Mucosa of descending colon (tissue), 3 donors: ENCODE data around the gene PHTF2. TPM values are rescaled to one million over a fixed set of nuclear protein-coding genes. Genes with fewer than 3 reads are reported as not detected.

ENCODE experiments used
- ATAC-seq: fragments of 200-7000 bp; cut with Tn5 transposase; one replicate; pipeline ENCODE4 v1.9.1; 2020; ENCODE audit warnings: mild to moderate bottlenecking, moderate library complexity
- DNase-seq, 3 donors: peaks; one replicate each; pipeline ENCODE4 v3.0.0-alpha.2; 2020
- H3K36me3 ChIP-seq: fragments of 200-600 bp; one replicate; pipeline ENCODE4 v1.8.0; 2021; ENCODE audit warnings: low read depth, mild to moderate bottlenecking
- H3K4me1 ChIP-seq: fragments of 200-600 bp; one replicate; pipeline ENCODE4 v1.8.0; 2021; ENCODE audit warnings: low read depth, mild to moderate bottlenecking
- H3K4me3 ChIP-seq: fragments of 200-600 bp; one replicate; pipeline ENCODE4 v1.8.0; 2021; ENCODE audit warnings: mild to moderate bottlenecking
- H3K9me3 ChIP-seq: fragments of 200-600 bp; one replicate; pipeline ENCODE4 v1.8.0; 2021; ENCODE audit warnings: mild to moderate bottlenecking
- intact Hi-C, 2 donors: fragments of 100-400 bp; cut with DNase I in 1 of 2; cut with micrococcal nuclease in 1 of 2; formaldehyde crosslinking; loops; one replicate each; pipeline versions ENCODE4 v1.11.0 to v1.11.1; 2022; cut with DNase I, micrococcal nuclease
- total RNA-seq, 3 donors: library from RNA; stranded (reverse); fragmentation: NEBNext Ultra II Directional in 2 of 3; extraction: Animal tissue kit (Norgen Biotek cat#: 25700) in 2 of 3; gene quantifications; one replicate each; pipeline versions ENCODE4 v1.2.1 to v1.2.4, GENCODE V29; 2021 to 2023
- TF ChIP-seq, protein P1 (sequence below): fragments of 200-600 bp; IDR thresholded peaks from one replicate; pipeline ENCODE4 v1.8.0; 2022; ENCODE audit warnings: antibody characterized with exemption, mild to moderate bottlenecking
- donor health status: DM: no; HTN: no; CAD: no; lungs with moderate emphysema.
- donor health status: DM: no; HTN: no; CAD: no.
- donor health status: DM: no; HTN: yes; CAD: no.

Gene PHTF2
- total RNA-seq, 3 donors from 2014 or later: 13.1 to 15.2 (median 13.7) TPM

DNA sequence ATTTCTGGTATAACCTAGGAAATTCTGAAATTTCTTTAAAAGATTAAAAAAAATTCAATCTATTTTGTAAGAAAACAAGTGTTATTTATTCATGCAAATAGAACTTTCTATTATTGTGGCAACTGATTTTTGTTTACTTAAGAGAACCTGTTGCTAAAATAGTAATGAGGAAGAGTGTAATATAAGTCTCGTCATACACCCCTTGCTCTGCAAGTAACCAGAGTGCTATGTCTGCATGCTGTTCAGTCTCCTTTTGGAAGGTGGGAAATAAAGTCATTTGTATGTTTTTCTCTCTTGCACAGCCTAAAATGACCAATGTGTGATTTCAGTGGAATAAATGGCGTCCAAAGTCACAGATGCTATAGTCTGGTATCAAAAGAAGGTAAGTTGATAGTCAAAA lies 41.3 kb downstream of the PHTF2 start:
- TF ChIP-seq, protein P1, sequence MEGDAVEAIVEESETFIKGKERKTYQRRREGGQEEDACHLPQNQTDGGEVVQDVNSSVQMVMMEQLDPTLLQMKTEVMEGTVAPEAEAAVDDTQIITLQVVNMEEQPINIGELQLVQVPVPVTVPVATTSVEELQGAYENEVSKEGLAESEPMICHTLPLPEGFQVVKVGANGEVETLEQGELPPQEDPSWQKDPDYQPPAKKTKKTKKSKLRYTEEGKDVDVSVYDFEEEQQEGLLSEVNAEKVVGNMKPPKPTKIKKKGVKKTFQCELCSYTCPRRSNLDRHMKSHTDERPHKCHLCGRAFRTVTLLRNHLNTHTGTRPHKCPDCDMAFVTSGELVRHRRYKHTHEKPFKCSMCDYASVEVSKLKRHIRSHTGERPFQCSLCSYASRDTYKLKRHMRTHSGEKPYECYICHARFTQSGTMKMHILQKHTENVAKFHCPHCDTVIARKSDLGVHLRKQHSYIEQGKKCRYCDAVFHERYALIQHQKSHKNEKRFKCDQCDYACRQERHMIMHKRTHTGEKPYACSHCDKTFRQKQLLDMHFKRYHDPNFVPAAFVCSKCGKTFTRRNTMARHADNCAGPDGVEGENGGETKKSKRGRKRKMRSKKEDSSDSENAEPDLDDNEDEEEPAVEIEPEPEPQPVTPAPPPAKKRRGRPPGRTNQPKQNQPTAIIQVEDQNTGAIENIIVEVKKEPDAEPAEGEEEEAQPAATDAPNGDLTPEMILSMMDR: no peak
- DNase-seq (no peak), ATAC-seq (no peak)
- Histone ChIP-seq H3K4me1 (no peaks in the 10 kb centered on the region), H3K9me3 (no peaks in the 10 kb centered on the region), H3K4me3 (no peak overlapping the region), H3K36me3 (no peaks in the 10 kb centered on the region)
- intact Hi-C loops: no loop called here

DNA sequence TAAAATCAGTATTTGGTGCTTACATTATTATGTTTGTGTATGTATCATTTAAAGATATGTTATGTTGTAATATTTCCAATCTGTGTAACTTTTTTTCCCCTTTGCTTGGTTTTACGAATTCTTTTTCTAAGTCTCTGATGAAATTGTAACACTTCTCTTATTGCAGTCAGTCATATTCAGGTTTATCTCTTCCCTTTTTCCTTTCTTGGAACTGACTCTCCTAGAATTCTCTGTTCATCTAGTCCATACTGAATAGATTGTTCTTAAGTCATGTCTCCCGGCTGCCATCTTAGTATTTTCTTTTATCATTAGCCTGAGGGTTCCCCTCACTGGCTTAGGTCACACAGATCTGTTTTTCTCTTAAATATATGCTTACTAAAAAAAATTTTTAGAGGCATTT lies 44.6 kb downstream of the PHTF2 start:
- Histone ChIP-seq H3K36me3 (no peaks in the 10 kb centered on the region), H3K9me3 (no peaks in the 10 kb centered on the region), H3K4me1 (no peaks in the 10 kb centered on the region), H3K4me3 (no peak overlapping the region)
- ATAC-seq (no peak), DNase-seq (no peak)
- intact Hi-C loops: no loop called here
- TF ChIP-seq, protein P1: no peak

DNA sequence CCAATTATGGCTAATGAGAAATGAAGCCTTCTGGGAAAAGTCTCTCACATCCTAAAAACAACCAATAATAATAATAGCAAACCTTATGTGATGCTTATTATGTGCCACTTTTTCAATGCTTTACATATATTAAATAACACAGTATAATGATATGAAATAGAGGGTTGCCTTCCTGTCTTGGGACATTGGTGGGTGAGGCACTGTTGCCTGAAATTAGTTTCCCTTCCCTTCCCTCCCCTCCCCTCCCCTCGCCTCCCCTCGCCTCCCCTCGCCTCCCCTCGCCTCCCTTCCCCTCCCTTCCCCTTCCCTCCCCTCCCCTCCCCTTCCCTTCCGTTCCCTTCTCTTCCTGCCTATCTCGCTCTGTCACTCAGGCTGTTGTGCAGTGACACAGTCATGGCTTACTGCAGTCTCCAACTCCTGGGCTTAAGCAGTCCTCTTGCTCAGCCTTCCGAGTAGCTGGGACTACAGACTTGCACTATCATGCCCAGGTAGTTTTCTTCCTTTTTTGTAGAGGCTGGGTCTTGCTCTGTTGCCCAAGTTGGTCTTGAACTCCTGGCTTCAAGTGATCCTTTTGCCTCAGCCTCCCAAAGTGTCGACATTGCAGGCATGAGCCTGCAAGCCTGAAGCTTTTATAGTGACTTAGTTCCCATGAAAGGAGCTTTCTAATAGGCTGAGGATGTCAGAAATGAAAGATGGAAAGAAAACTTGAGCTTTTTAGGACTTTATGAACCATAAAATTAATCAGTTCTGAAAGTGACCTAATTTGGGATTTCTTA lies 47.9 kb downstream of the PHTF2 start:
- DNase-seq (no peak), ATAC-seq (no peak)
- no peaks in the 10 kb centered on the region for H3K4me1 ChIP-seq
- no peaks in the 10 kb centered on the region for H3K9me3 ChIP-seq
- H3K4me3 ChIP-seq: no peak overlapping the region
- H3K36me3 ChIP-seq: no peaks in the 10 kb centered on the region
- TF ChIP-seq, protein P1: no peak
- intact Hi-C loops: no loop called here

DNA sequence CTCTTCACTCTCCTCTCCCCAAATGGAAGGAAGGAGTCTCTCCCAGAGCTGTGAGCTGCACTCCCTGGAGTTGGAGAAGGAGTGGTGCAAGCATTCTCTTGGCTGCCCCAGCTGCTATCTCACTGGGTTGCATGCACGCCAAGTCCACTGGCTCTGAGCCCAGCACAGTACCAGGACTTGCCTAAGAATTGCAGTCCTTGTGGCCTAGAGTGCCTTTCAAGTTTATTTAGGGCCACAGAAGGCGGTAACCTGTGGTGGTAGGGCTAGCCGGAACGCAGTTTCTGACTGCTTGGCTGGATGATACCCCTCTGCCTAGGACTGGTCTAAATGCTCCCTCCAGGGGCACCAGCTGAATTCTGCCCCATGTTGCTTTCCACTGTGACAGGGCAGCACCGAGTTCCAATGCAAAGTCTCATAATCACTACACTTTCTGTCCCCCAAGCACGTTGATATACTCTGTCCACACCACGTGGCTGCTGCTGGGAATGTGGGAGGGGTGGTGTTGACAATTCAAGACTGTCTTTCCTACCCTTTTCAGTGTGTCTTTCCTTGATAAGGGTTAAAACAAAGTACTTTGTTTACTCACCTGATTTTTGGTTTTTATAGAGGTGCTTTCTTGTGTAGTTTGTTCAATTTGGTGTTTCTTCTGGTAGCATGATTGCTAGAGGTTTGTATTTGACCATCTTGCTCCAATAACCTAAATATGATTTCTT lies 57.0 kb downstream of the PHTF2 start:
- no peaks in the 10 kb centered on the region for H3K36me3 ChIP-seq
- peaks cover 2% of the 10 kb centered on the region for H3K4me1 ChIP-seq
- intact Hi-C loops: no loop called here
- ATAC-seq (no peak), DNase-seq (no peak)
- no peak overlapping the region for H3K4me3 ChIP-seq
- TF ChIP-seq, protein P1: no peak
- H3K9me3 ChIP-seq: no peaks in the 10 kb centered on the region

DNA sequence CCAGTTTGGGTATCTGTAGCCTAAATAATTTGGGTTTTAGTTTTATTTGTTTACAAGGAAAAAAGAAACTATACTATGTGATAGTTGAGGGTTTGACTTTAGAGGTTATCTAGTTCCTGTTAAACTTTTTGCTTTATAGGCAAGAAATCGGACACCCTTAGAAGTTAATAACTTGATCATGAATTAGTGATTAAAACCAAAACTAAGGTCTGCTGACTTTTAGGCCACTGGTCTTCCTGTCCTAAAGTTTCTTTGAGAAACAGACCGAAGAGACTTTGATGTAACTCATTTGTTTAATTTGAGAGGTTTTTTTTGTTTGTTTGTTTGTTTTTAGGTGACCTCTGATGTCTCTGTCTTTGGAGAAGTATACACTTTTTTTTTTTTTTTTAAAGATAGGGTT lies 59.7 kb downstream of the PHTF2 start:
- Histone ChIP-seq H3K4me3 (no peak overlapping the region), H3K36me3 (no peaks in the 10 kb centered on the region), H3K4me1 (peaks cover 2% of the 10 kb centered on the region), H3K9me3 (no peaks in the 10 kb centered on the region)
- DNase-seq (no peak), ATAC-seq (no peak)
- intact Hi-C loops: no loop called here
- TF ChIP-seq, protein P1: no peak
